ENCODE results near the gene GAS7. TPM values are rescaled to one million over a fixed set of nuclear protein-coding genes. Genes with fewer than 3 reads are reported as not detected.

Gene GAS7
- total RNA-seq, 2 donors from 2014 or later, result 8.0 to 20.1 TPM

GRCh38 chr17:9898812-9899211, 299.6 kb downstream of the GAS7 start:
- Histone ChIP-seq H3K27me3 (no peaks in the 10 kb centered on the region), H3K4me1 (no peaks in the 10 kb centered on the region), H3K27ac (peak overlapping the region in 1 of 4 donors; percentile 30), H3K36me3 (replicated peaks in 1 of 2; ENCODE audit: insufficient read depth in 1 of 2, low read depth in 2 of 2) (no peaks in the 10 kb centered on the region), H3K4me3 (no peak overlapping the region), H3K9me3 (no peaks in the 10 kb centered on the region)
- DNase-seq (no peak), ATAC-seq (no peak)
- TF ChIP-seq, protein P1, sequence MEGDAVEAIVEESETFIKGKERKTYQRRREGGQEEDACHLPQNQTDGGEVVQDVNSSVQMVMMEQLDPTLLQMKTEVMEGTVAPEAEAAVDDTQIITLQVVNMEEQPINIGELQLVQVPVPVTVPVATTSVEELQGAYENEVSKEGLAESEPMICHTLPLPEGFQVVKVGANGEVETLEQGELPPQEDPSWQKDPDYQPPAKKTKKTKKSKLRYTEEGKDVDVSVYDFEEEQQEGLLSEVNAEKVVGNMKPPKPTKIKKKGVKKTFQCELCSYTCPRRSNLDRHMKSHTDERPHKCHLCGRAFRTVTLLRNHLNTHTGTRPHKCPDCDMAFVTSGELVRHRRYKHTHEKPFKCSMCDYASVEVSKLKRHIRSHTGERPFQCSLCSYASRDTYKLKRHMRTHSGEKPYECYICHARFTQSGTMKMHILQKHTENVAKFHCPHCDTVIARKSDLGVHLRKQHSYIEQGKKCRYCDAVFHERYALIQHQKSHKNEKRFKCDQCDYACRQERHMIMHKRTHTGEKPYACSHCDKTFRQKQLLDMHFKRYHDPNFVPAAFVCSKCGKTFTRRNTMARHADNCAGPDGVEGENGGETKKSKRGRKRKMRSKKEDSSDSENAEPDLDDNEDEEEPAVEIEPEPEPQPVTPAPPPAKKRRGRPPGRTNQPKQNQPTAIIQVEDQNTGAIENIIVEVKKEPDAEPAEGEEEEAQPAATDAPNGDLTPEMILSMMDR (IDR thresholded peaks at IDR 0.05), result no peak
- no peak for TF ChIP-seq POLR2A (IDR thresholded peaks at IDR 0.05)
- intact Hi-C loops (cut with DNase I), result no loop called here
- 72 to 76% methylated on average over 8 of the region's 8 CpGs for WGBS, 2 donors

GRCh38 chr17:9897372-9897968, 300.9 kb downstream of the GAS7 start:
- Histone ChIP-seq H3K4me1 (no peaks in the 10 kb centered on the region), H3K36me3 (replicated peaks in 1 of 2; ENCODE audit: insufficient read depth in 1 of 2, low read depth in 2 of 2) (no peaks in the 10 kb centered on the region), H3K27me3 (no peaks in the 10 kb centered on the region), H3K9me3 (no peaks in the 10 kb centered on the region), H3K4me3 (no peak overlapping the region), H3K27ac (no peak overlapping the region)
- intact Hi-C loops (cut with DNase I), result no loop called here
- TF ChIP-seq, protein P1 (IDR thresholded peaks at IDR 0.05), result no peak
- TF ChIP-seq POLR2A (IDR thresholded peaks at IDR 0.05), result no peak
- ATAC-seq (no peak), DNase-seq (no peak)
- 55 to 70% methylated on average over 12 of the region's 13 CpGs for WGBS, 2 donors

GRCh38 chr17:9895923-9896322, 302.5 kb downstream of the GAS7 start:
- no peaks in the 10 kb centered on the region for H3K27me3 ChIP-seq
- H3K27ac ChIP-seq, result no peak overlapping the region
- intact Hi-C loops (cut with DNase I), result no loop called here
- H3K4me1 ChIP-seq, result no peaks in the 10 kb centered on the region
- no peaks in the 10 kb centered on the region for H3K9me3 ChIP-seq
- no peak for DNase-seq
- TF ChIP-seq, protein P1 (IDR thresholded peaks at IDR 0.05), result no peak
- TF ChIP-seq POLR2A (IDR thresholded peaks at IDR 0.05), result no peak
- ATAC-seq, result no peak
- H3K36me3 ChIP-seq (replicated peaks in 1 of 2; ENCODE audit: insufficient read depth in 1 of 2, low read depth in 2 of 2), result no peaks in the 10 kb centered on the region
- H3K4me3 ChIP-seq, result no peak overlapping the region

DNA sequence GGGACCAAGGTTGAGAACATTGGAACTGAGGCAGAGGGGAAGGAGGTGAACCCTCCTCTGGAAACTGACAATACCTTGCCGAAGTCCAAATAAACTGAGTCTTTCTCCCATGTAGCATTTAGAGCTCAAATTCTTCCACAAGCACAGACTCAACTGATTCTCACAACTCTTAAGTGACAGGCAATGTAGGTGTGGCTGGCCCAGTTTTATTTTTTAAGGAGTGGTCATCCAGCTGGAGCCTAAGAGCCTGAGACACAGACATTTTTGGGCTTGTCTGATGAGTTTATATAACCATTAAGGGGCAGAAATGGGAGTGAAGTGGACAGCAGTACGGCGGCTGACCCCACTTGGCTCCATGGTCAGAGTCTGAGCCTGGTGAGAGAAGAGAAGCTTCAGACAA, 304.2 kb downstream of the GAS7 start:
- no peaks in the 10 kb centered on the region for H3K27me3 ChIP-seq
- H3K4me3 ChIP-seq, result no peak overlapping the region
- no peak for ATAC-seq
- H3K4me1 ChIP-seq, result no peaks in the 10 kb centered on the region
- no peaks in the 10 kb centered on the region for H3K36me3 ChIP-seq (replicated peaks in 1 of 2; ENCODE audit: insufficient read depth in 1 of 2, low read depth in 2 of 2)
- H3K9me3 ChIP-seq, result no peaks in the 10 kb centered on the region
- intact Hi-C loops (cut with DNase I), result no loop called here
- 74 to 89% methylated on average over 3 of the region's 3 CpGs for WGBS, 2 donors
- no peak overlapping the region for H3K27ac ChIP-seq
- TF ChIP-seq, protein P1 (IDR thresholded peaks at IDR 0.05), result no peak
- no peak for TF ChIP-seq POLR2A (IDR thresholded peaks at IDR 0.05)
- no peak for DNase-seq

GRCh38 chr17:9893411-9894012, 304.9 kb downstream of the GAS7 start:
- Histone ChIP-seq H3K36me3 (replicated peaks in 1 of 2; ENCODE audit: insufficient read depth in 1 of 2, low read depth in 2 of 2) (no peaks in the 10 kb centered on the region), H3K27ac (no peak overlapping the region), H3K4me1 (no peaks in the 10 kb centered on the region), H3K27me3 (no peaks in the 10 kb centered on the region), H3K4me3 (no peak overlapping the region), H3K9me3 (no peaks in the 10 kb centered on the region)
- intact Hi-C loops (cut with DNase I), result no loop called here
- no peak for TF ChIP-seq POLR2A (IDR thresholded peaks at IDR 0.05)
- TF ChIP-seq, protein P1 (IDR thresholded peaks at IDR 0.05), result no peak
- DNase-seq, result no peak
- WGBS, 2 donors, result 38 to 53% methylated on average over 3 of the region's 3 CpGs
- no peak for ATAC-seq
